ENCODE measurements around the gene NDUFA8.

Gene NDUFA8

DNA sequence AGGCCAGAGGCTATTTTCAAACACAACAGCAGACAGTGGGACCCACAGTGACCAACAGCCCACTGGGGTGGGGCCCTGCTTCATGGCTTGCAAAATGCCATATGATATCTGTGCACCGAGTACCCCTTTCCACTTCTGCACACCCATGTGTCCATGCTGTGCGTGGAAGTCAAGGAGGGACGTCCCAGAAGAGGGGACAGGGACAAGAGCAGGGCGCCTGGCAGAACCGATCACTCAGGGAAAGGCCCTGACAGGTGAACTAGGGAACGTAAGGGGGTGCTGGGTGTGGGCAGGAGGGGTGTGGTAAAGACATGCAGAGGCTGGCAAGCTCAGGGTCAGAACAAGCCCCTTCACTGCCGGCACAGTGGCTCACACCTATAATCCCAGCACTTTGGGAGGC, 58.8 kb downstream of the NDUFA8 start:
- Mint-ChIP-seq H3K4me1 (ENCODE audit: low read depth) (no peaks in the 10 kb centered on the region), H3K27me3 (ENCODE audit: low read depth) (peaks cover 7% of the 10 kb centered on the region), H3K4me3 (no peak overlapping the region), H3K36me3 (ENCODE audit: low read depth) (no peaks in the 10 kb centered on the region), H3K9me3 (peaks cover 6% of the 10 kb centered on the region), H3K27ac (no peak overlapping the region)
- no peak for DNase-seq (ENCODE audit: low spot score)

DNA sequence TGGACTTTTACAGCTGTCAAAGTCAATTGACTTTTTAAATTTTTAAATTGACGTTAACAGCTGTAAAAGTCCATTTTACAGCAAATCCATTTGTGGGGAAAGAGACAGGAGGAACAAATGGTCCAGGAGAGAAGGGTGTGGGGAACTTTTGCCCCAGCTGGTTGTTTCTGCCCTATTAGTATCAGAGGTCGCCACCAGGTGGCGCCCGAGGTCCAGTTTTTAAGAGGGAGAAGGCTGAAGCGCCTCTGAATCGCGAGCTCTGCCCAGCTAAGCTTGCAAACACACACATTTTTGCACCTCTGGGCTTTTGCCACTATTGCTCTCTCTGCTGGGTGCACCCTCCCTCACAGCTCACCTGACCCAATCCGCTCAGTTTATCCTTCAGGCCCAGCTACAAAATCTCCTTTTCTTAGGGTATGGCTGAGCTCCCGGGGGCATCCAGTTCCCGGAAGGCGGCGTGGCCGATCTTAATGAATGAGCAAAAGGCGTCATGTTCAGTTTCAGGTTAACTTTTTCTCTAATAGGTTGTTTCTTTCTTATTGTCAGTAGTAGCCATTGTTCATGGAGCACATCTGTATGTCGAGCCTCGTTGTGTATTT, 60.2 kb downstream of the NDUFA8 start:
- peak overlapping the region; percentile 15 for H3K4me3 Mint-ChIP-seq
- H3K9me3 Mint-ChIP-seq: peaks cover 6% of the 10 kb centered on the region
- H3K36me3 Mint-ChIP-seq (ENCODE audit: low read depth): no peaks in the 10 kb centered on the region
- peak; percentile 62 for DNase-seq (ENCODE audit: low spot score)
- peaks cover 15% of the 10 kb centered on the region for H3K27me3 Mint-ChIP-seq (ENCODE audit: low read depth)
- H3K27ac Mint-ChIP-seq: no peak overlapping the region
- H3K4me1 Mint-ChIP-seq (ENCODE audit: low read depth): peaks cover 6% of the 10 kb centered on the region

DNA sequence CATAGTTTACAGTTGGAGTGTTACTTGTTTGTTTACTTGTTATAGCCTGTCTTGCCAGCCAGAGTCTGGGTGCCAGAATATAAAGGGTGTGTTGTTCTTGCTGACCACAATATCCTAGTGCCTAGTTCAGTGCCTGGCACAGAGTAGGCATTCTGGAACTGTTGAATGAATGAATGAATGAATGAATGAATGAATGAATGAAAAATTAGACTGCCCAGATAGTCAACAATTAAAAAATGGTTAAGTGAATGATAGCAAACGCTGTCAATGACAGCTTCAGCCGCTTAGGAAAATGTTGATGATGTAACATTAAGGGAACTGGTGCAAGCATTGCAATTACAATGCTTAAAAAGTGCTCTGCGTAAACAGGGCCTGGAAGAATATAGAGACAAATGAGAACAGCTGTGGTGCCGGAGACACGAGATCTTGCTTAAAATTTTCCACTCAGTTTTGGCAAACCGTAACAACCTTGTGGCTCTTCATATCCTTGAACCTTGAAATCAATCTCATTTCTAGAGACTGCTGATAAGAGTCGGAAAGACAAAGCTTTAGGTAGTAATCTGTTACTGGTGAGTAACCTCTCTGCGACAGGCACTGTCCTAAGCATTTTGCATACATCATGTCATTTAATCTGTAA, 61.8 kb downstream of the NDUFA8 start:
- DNase-seq (ENCODE audit: low spot score): no peak
- Mint-ChIP-seq H3K4me3 (no peak overlapping the region), H3K4me1 (ENCODE audit: low read depth) (peaks cover 6% of the 10 kb centered on the region), H3K27ac (no peak overlapping the region), H3K9me3 (no peaks in the 10 kb centered on the region), H3K36me3 (ENCODE audit: low read depth) (no peaks in the 10 kb centered on the region), H3K27me3 (ENCODE audit: low read depth) (peaks cover 15% of the 10 kb centered on the region)

DNA sequence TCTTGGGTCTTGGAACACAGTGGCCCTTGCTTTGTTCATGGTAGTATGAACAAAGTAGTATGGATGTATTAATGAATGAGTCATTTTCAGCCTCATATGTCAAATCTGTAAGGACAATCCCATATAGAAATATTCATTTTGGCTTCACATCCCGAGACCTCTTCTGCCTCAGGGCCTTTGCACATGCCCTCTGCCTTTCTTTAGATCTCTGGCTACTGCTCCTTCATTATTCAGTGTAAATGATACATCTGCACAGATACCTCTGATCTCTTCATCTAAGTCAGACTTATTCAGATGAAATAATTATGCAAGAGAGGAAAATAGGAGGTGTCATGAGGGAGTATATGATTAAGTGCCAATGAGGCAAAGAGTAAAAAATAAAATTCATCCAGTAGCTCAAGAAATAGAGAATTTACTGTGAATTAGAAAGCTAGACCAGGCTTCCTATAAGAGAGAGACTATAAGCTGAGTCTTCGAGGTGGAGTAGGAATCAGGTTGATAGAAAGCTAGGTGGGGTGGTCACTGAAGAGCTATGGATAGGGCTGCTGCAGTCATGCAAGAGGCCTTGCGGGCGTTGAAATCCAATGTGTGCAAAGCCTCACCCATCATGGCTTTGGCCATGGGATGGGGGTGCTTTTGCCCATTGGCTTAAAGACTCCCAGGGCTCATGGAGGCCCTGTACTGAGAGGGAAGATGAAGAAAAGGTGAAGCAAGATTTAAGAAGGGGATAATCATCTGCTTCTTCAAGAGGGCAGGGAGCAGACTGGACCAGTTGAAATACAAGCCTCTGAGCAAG, 62.8 kb downstream of the NDUFA8 start:
- no peaks in the 10 kb centered on the region for H3K9me3 Mint-ChIP-seq
- H3K27me3 Mint-ChIP-seq (ENCODE audit: low read depth): peaks cover 15% of the 10 kb centered on the region
- H3K36me3 Mint-ChIP-seq (ENCODE audit: low read depth): no peaks in the 10 kb centered on the region
- no peak for DNase-seq (ENCODE audit: low spot score)
- H3K4me3 Mint-ChIP-seq: no peak overlapping the region
- peaks cover 11% of the 10 kb centered on the region for H3K4me1 Mint-ChIP-seq (ENCODE audit: low read depth)
- H3K27ac Mint-ChIP-seq: no peak overlapping the region

DNA sequence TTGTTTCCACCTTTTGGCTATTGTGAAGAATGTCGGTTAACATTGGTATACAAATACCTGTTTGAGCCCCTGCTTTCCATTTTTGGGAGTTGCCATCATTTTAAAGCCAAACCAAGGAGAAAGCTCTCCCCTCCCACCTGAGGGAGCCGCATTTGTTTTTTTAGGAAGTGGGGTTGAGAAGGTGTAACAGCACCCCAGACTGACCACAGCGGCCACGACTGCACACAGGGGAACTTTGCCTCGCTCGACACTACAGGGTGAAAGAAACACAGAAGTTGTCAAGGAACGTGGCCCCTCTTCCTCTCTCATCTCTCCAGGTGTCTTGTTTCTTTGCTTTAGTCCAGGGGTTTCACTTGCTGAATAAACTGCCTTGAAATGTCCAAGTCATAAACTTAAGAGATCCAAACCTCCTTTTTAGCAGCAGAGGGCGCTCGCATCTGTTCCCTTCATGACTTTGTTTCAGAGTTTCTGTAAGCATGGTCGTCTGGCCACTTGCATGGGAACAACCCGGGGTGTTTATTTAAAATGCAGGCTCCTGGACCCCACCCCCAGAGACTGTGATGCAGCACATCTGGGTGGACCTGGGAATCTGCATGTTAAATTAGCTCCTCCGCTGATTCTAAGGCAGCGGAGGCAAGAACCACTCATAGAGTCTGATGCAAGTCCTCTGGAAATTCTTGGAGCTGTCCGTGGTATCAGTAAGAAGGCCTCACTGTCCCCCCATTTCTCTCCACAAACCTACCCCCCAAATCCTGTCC, 64.4 kb downstream of the NDUFA8 start:
- Mint-ChIP-seq H3K4me1 (ENCODE audit: low read depth) (peaks cover 16% of the 10 kb centered on the region), H3K9me3 (no peaks in the 10 kb centered on the region), H3K36me3 (ENCODE audit: low read depth) (no peaks in the 10 kb centered on the region), H3K4me3 (peak overlapping the region; percentile 2), H3K27me3 (ENCODE audit: low read depth) (peaks cover 15% of the 10 kb centered on the region), H3K27ac (no peak overlapping the region)
- DNase-seq (ENCODE audit: low spot score): peak; percentile 43

All from T-helper 2 cell treated with Interferon-gamma antibody and Interleukin-4, amounts not matched to agents 5 μg/mL and 100 μg/mL, for 36 hours (primary cell).